IMR-90 (cell line): Measurements from ENCODE around the gene C21orf58.

ENCODE experiments used
- CHD1 ChIP-seq: IDR thresholded peaks from 2 replicates; pipeline ENCODE4 v1.6.1; 2012; ENCODE audit warnings: low read depth, low read length, improper control_type of control experiment
- CTCF ChIP-seq: conservative IDR thresholded peaks from 2 replicates; pipeline ENCODE4 v1.5.1; 2012; ENCODE audit warnings: mild to moderate bottlenecking, low read depth, low read length, improper control_type of control experiment
- MAZ ChIP-seq: IDR thresholded peaks from 2 replicates; pipeline ENCODE4 v1.6.1; 2012; ENCODE audit warnings: low read depth, mild to moderate bottlenecking, low read length, improper control_type of control experiment, moderate library complexity, borderline replicate concordance
- MXI1 ChIP-seq: IDR thresholded peaks from 2 replicates; pipeline ENCODE4 v1.6.1; 2012; ENCODE audit warnings: low read depth, mild to moderate bottlenecking, low read length, moderate library complexity, borderline replicate concordance
- POLR2A ChIP-seq: IDR thresholded peaks from 2 replicates; pipeline ENCODE4 v1.6.1; 2012; ENCODE audit warnings: mild to moderate bottlenecking, low read depth, low read length
- USF2 ChIP-seq: fragments of 150-350 bp; IDR thresholded peaks from 2 replicates; pipeline ENCODE4 v1.6.1; 2017; ENCODE audit warnings: mild to moderate bottlenecking, antibody characterized with exemption, low read length, low read depth

- TF ChIP-seq CTCF (no peak), MAZ (no peak), MXI1 (no peak), USF2 (no peak), POLR2A (no peak), CHD1 (no peak)
These were observed 39.5 kb downstream of the C21orf58 start for GRCh38 chr21:46284077-46284644.
